Smooth muscle cell of the coronary artery (primary cell): ENCODE measurements around the gene BLNK. TPM values are rescaled to one million over a fixed set of nuclear protein-coding genes. Genes with fewer than 3 reads are reported as not detected.

Experiments used
- total RNA-seq: library from RNA; depleted of rRNA; stranded (reverse); fragments of >200 nt; gene quantifications from 2 replicates; pipeline ENCODE4 v1.2.3, GENCODE V29; 2014; ENCODE audit warnings: low replicate concordance

Gene BLNK
- total RNA-seq, result not detected in 2 replicates

DNA sequence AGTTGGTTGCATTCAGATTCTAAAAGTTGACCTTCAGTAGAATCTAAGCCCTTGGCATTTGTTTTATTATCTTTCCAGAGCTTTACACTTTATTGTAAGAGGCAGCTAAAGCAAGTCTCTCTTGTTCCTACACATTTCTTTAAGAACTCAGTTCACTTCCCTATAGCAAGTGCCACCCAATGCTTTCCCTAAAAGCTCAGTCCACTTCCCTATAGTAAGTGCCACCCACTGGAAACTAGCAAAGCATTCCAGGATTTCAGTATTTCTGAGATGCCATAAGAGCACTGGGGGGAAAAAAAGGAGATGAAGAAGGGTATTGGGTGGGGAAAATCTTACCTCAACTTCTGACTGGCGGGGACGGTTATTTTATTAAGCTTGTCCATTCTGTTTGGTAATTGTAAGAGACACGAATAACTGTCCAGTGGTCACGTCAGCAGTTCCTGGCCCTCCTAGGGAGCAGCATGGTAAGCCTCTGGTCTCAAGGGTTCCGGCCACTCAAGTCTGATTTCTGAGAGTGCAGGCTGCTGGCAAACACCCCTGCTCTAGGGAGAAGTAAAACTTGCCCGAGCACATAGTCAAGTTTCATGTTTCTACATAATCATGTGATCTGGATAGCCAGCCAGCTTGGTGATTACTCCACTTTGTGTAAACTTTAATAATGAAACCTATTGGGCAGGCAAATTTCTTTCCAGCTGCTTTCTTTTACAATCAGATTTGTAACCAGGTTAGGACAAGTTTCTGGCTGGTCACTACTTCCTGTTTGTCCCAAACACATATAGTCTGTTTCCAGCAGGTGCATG, at the start of gene BLNK:
Gene BLNK, minus strand, starts transcription at position 554 of the 800 bp plus-strand sequence. Its CDS starts 171 bp downstream, at position 383.

DNA sequence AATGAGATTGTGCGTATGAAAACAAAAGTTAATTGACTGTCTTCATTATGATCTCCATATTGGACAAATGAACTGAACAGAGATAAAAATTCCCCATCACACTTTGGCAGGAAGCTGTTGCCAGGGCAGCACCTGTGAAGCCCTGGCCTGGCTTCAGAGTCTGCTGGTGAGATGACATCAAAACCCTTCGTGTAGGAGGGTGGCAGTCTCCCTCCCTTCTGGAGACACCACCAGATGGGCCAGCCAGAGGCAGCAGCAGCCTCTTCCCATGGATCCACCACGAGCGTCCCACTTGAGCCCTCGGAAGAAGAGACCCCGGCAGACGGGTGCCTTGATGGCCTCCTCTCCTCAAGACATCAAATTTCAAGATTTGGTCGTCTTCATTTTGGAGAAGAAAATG, 32.9 kb upstream of the BLNK start, which contains the start of gene DNTT:
Gene DNTT, plus strand, starts transcription at position 205 of the 400 bp plus-strand sequence. Its CDS starts 64 bp downstream, at position 269.

Other genes with a start within 250 kb of the BLNK start
- 4.8 and 6.6 TPM in 2 replicates for gene CCNJ, start 228.0 kb downstream of the BLNK start, total RNA-seq
- gene ZNF518A, start 141.3 kb downstream of the BLNK start, total RNA-seq, result 7.4 and 9.5 TPM in 2 replicates
- gene DNTT, start 32.9 kb upstream of the BLNK start, total RNA-seq, result not detected in 2 replicates
- not detected in 2 replicates for gene OPALIN, start 87.4 kb upstream of the BLNK start, total RNA-seq
- gene TLL2, start 242.4 kb upstream of the BLNK start, total RNA-seq, result 0.08 and 0.12 TPM in 2 replicates